Fibroblast of villous mesenchyme (primary cell): ENCODE results near the gene REXO2. TPM values are rescaled to one million over a fixed set of nuclear protein-coding genes. Genes with fewer than 3 reads are reported as not detected.

ENCODE experiments used
- DNase-seq: peaks from one replicate; pipeline ENCODE4 v3.0.0-alpha.2; 2010; ENCODE audit warnings: low read depth
- H3K4me3 ChIP-seq: 2 replicates; pipeline ENCODE4 v1.5.1; 2011; ENCODE audit warnings: low read depth, mild to moderate bottlenecking, low read length
- CTCF ChIP-seq: IDR thresholded peaks from 2 replicates; pipeline ENCODE4 v1.5.1; 2012; ENCODE audit warnings: low read depth, mild to moderate bottlenecking, low read length; ENCODE audit not compliant: insufficient read depth
- total RNA-seq: library from RNA; depleted of rRNA; stranded (reverse); fragments of >200 nt; gene quantifications from 2 replicates; pipeline ENCODE4 v1.2.3, GENCODE V29; 2012

The REXO2 gene
- total RNA-seq, 1 donor, result 174 TPM

DNA sequence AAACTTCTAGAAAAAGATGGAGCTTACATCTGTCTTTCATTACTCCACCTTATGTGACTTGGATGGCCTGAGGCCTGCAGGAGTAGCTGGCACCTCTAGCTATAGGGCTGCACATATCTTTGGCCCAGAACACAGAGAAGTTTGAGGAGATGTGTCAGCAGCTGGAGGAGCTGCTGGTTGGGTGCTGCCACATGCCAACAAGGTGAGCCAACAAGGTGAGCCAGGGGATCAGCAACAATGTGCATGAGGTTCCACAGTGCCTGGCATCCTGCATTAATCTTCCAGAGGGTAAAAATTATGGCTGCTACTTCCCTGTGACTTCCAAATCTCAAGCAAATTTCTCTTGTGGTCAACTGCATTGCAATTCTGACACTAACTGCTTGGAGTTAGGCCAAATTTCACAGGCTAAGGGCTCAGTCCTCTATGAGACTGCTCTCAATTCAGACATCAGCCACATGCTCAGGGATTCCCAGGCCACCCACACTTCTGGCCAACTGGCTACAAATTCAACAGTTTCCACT lies 22.8 kb upstream of the REXO2 start:
- no peak for TF ChIP-seq CTCF
- no peak overlapping the region for H3K4me3 ChIP-seq
- DNase-seq, result peak; percentile 49

GRCh38 chr11:114426280-114426679 lies 13.0 kb upstream of the REXO2 start:
- no peak for DNase-seq
- TF ChIP-seq CTCF, result no peak
- H3K4me3 ChIP-seq, result no peak overlapping the region

- H3K4me3 ChIP-seq, result no peak overlapping the region
- TF ChIP-seq CTCF, result no peak
- no peak for DNase-seq
Measured at GRCh38 chr11:114430290-114430689, 9.0 kb upstream of the REXO2 start.

DNA sequence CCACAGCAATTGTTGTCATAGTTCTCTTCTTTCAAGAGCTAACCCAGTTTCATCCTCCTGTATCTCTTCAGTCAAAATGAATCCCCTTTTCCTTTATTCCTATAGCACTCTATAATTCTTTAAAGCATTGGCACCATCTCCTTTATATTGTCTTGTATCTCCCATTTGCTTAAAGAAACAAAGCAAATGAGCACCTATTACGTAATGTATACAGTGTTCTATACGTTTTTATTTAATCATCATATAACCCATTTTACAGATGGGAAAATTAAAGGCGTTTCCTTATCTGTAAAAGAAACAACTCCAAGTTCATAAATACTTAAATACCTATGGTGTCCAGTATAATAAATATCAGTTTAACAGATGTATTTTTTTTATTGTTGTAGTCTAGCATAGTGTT lies 6.4 kb upstream of the REXO2 start:
- no peak for TF ChIP-seq CTCF
- DNase-seq, result no peak
- H3K4me3 ChIP-seq, result no peak overlapping the region

- TF ChIP-seq CTCF, result no peak
Measured at GRCh38 chr11:114433376-114433775, 5.9 kb upstream of the REXO2 start.

DNA sequence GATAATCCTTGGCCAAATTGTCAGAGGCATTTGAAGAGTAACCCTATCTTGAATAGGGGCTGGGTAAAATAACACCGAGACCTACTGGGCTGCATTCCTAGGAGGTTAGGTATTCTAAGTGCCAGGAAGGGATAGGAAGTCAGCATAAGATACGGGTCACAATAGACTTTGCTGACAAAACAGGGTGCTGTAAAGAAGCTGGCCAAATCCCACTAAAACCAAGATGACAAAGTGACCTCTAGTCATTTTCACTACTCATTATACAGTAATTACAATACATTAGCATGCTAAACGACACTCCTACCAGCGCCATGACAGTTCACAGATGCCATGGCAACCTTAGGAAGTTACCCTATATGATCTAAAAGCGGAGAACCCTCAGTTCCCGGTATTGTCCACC lies 964 bp upstream of the REXO2 start:
- peak overlapping the region; percentile 99 for H3K4me3 ChIP-seq
- TF ChIP-seq CTCF, result no peak
- DNase-seq, result no peak

More at GRCh38 chr11:114433376-114433775, 5.9 kb upstream of the REXO2 start:
- H3K4me3 ChIP-seq, result no peak overlapping the region
- peak; percentile 52 for DNase-seq
